GM10248 (cell line): ENCODE results near the gene SH3PXD2A.

Source experiments
- CTCF ChIA-PET: fragments of 300-600 bp; sonication (Branson Sonifier 250); formaldehyde crosslinking; extraction: SDS; loops from one replicate; lab custom pipeline; 2021; ENCODE audit warnings: antibody characterized with exemption; lab: Yijun Ruan, JAX
- POLR2A ChIA-PET: fragments of 350-650 bp; sonication (Branson Sonifier 250); formaldehyde crosslinking; extraction: SDS; loops from one replicate; lab custom pipeline; 2020; ENCODE audit warnings: antibody characterized with exemption; lab: Yijun Ruan, JAX
- DNase-seq: peaks from one replicate; pipeline ENCODE4 v3.0.0; 2012; ENCODE audit errors: extremely low spot score
- TF ChIP-seq, protein P1 (sequence below): IDR thresholded peaks from 2 replicates; pipeline ENCODE4 v1.5.1; 2012; ENCODE audit warnings: mild to moderate bottlenecking, low read depth; ENCODE audit errors: extremely low read depth, missing control alignments, control extremely low read depth

SH3PXD2A gene

DNA sequence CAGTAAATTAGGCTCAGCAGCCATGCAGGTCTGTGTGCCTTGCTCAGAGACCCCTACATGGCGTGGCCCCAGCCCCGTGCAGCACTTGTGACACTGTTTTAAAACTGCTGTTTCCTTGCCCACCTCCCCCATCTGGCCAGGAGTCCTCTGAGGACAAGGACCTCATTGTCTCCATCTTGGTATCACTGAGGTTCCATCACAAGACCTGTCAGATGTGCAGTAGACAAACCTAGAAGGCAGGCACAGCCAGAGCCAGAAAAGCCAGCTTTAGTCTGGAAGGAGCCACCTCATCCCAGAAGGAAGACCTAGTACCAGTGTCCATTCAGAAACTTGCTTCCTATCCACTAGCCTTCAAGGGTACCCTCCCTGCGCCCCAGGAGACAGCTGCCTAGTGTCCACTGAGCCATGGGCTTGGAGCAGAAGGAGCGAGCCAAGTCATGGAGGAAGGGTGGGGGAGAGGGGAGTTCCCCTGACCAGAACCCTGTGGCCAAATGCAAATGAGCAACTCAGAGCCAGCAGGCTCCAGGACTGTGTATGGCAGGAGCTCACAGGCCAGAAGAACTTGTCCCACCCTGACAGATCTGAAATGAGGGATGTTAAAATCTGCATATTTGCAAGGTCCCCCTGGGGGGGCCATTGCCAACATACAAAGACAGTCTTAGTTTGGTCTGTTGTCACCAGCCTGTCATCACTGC is 176.1 kb downstream of the SH3PXD2A start:
- peak; percentile 76 for DNase-seq
- CTCF ChIA-PET = interaction anchor here (0.5 to 3.4 kb wide), 13 partner anchors 8 to 115 kb away, joined by 3 to 20 read pairs (median 4); no protein-coding TSS in a partner anchor
- POLR2A ChIA-PET = interaction anchor here (0.5 kb wide), 1 partner anchor 308 kb away, joined by 9 read pairs; no protein-coding TSS in a partner anchor
- TF ChIP-seq, protein P1, sequence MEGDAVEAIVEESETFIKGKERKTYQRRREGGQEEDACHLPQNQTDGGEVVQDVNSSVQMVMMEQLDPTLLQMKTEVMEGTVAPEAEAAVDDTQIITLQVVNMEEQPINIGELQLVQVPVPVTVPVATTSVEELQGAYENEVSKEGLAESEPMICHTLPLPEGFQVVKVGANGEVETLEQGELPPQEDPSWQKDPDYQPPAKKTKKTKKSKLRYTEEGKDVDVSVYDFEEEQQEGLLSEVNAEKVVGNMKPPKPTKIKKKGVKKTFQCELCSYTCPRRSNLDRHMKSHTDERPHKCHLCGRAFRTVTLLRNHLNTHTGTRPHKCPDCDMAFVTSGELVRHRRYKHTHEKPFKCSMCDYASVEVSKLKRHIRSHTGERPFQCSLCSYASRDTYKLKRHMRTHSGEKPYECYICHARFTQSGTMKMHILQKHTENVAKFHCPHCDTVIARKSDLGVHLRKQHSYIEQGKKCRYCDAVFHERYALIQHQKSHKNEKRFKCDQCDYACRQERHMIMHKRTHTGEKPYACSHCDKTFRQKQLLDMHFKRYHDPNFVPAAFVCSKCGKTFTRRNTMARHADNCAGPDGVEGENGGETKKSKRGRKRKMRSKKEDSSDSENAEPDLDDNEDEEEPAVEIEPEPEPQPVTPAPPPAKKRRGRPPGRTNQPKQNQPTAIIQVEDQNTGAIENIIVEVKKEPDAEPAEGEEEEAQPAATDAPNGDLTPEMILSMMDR = no peak

DNA sequence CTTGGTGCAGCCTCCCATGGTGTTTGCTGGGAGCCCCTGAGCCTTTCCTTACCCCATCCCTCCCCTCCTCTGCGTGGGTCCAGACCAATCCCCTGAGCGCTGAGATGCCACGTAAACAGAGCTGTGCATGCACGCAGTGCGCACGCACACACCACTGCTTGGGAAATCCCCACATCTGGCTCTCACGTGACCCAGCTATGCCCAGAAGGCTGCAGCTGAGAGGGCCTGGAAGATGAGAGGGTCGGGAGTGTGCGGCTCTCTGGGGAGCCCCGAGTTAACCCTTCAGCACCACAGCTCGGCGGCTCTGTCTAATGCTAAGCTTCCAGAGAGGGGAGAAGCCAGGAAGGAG is 177.2 kb downstream of the SH3PXD2A start:
- CTCF ChIA-PET = interaction anchor here (1.1 to 3.4 kb wide), 5 partner anchors 9 to 77 kb away, joined by 7 to 20 read pairs (median 12); no protein-coding TSS in a partner anchor
- DNase-seq = peak; percentile 93
- POLR2A ChIA-PET = interaction anchor here (0.6 to 1.0 kb wide), 2 partner anchors 11 to 162 kb away, joined by 3 to 6 read pairs; no protein-coding TSS in a partner anchor
- TF ChIP-seq, protein P1 = no peak

DNA sequence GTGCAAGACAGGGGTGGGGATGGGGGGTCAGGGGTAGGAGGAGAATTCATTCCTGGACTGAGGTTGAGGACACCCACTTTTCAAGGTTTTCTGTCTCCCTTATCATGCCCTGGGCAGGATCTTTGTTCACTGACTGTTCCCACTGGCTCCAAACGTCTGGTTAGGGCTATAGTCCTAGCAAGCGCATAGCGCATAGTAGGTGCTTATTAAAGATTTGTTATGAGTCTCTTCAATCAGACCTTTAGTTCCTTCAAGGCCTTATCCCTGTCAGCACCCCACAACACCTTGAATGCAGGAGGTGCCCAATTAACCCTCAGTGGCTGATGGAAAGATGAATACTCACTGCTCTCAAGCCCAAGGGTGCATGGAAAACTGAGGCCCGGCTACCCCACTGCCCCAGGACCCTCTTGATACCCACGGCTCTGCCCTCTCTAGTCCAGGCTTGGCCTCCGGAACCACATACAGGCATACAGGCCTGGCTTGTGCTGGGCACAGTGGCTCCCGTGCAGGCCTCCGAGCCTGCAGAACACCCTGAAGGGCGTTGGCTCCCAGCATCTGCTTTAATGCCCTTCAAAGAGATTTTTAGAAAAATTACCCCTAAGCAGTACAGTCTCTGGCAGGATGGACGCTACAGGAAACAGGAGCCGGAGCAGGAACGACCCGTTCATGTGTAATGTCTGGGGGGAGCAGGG is 177.7 kb downstream of the SH3PXD2A start:
- CTCF ChIA-PET = interaction anchor here (1.1 to 3.4 kb wide), 3 partner anchors 9 to 35 kb away, joined by 8 to 20 read pairs (median 12); no protein-coding TSS in a partner anchor
- no peak for DNase-seq
- POLR2A ChIA-PET = interaction anchor here (1.0 kb wide), 1 partner anchor 11 kb away, joined by 3 read pairs; no protein-coding TSS in a partner anchor
- TF ChIP-seq, protein P1 = no peak

DNA sequence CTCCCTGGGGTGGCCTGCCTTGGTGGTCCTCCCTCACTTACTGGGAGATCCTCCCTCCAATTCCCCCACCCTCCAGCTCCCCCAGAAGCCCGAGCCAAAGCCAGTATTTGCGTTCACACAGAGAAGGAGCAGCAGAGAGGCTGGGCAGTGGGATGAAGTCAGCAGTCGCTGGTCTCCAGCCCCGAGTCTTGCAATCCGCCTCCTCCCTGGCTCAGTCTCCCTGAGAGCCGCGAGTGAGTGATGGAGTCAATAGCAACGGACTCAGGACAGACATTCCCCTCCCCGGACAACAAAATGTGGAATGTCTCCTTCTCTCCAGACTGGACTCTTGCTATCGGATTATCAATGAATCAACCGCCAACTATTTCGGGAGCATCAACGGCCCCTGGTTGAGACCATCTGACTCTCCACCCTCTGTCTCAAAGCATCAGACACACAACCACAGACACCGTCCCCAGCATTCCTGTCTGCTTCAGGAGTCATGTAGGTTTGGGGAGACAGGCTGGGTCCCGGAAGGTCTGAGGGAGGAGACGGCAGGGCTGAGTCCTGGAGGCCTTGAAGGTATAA is 178.4 kb downstream of the SH3PXD2A start:
- TF ChIP-seq, protein P1 = no peak
- POLR2A ChIA-PET = no interaction called here
- DNase-seq = no peak
- CTCF ChIA-PET = interaction anchor here (1.1 kb wide), 1 partner anchor 9 kb away, joined by 7 read pairs; no protein-coding TSS in a partner anchor

DNA sequence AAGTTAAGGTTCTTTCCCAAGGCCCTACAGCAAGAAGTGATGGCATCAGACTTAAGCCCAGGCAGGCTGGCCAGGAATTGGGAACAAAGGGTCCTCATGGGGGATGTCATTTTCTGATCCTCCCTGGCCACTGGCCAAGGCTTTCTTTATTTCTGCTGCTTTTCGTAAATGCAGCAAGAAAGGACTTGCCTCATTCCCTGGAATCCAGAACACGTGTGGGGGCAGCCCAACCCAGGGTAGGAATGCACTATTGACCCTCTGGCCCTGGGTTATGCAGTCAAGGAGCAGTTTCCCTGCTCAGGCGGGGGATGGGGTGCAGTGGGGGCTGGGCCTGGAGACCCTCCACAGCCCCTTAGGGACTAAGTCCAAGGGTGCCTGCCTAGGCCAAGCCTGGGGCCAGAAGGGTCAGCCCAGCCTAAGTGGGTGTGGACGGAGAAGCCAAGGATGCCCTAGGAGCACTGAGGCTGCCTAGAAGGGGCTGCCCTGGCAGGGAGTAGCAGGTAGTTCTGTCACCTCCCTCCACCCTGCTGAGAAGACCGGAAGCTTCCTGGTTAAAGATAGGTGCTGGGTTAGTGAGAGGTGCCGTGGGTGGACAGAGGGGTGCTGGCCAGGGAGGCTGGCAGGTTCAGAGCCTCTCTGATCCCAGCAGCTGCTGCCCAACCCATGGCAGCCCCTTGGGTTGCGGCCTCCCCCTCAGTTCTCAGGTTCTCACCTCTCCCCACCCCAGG is 179.2 kb downstream of the SH3PXD2A start:
- CTCF ChIA-PET = interaction anchor here (1.1 to 2.1 kb wide), 3 partner anchors 10 to 77 kb away, joined by 3 to 8 read pairs (median 7); no protein-coding TSS in a partner anchor
- DNase-seq = no peak
- TF ChIP-seq, protein P1 = no peak
- POLR2A ChIA-PET = no interaction called here
